Measurements from ENCODE around the gene HOXA3. TPM values are rescaled to one million over a fixed set of nuclear protein-coding genes. Genes with fewer than 3 reads are reported as not detected.

HOXA3 gene
- total RNA-seq, 4 donors from 2014 or later = 10.2 to 16.6 (median 13.8) TPM

- no peak for DNase-seq (ENCODE audit: extremely low spot score)
- 22% methylated on average over 29 of the region's 29 CpGs for WGBS
- intact Hi-C loops (cut with DNase I) = loop anchor here (10.0 kb wide), 2 partner anchors 831 to 901 kb away; no protein-coding TSS in a partner anchor
- Histone ChIP-seq H3K27ac (replicated peaks in 1 of 4) (no peak overlapping the region), H3K36me3 (no peaks in the 10 kb centered on the region), H3K4me3 (peak overlapping the region in 3 of 4 donors; percentile 33 to 49 (median 40)), H3K27me3 (peaks cover under 1 to 100% (median 92%) of the 10 kb centered on the region in 4 donors), H3K4me1 (peaks cover 20 to 37% (median 34%) of the 10 kb centered on the region in 4 donors), H3K9me3 (no peaks in the 10 kb centered on the region)
- TF ChIP-seq EP300 (IDR thresholded peaks at IDR 0.05) (no peak), POLR2AphosphoS5 (IDR thresholded peaks at IDR 0.05) (no peak), CTCF (IDR thresholded peaks at IDR 0.05) (no peak), POLR2A (IDR thresholded peaks at IDR 0.05; ENCODE audit: low read depth) (no peak)
Measured at GRCh38 chr7:27193335-27194001, 41.1 kb upstream of the HOXA3 start.

GRCh38 chr7:27192546-27193334 lies 40.4 kb upstream of the HOXA3 start:
- TF ChIP-seq CTCF (IDR thresholded peaks at IDR 0.05) (no peak), EP300 (IDR thresholded peaks at IDR 0.05) (no peak), POLR2AphosphoS5 (IDR thresholded peaks at IDR 0.05) (no peak), POLR2A (IDR thresholded peaks at IDR 0.05; ENCODE audit: low read depth) (no peak)

GRCh38 chr7:27191833-27192545 lies 39.6 kb upstream of the HOXA3 start:
- intact Hi-C loops (cut with DNase I) = loop anchor here (10.0 kb wide), 2 partner anchors 833 to 903 kb away; no protein-coding TSS in a partner anchor
- no peak for TF ChIP-seq POLR2AphosphoS5 (IDR thresholded peaks at IDR 0.05)
- no peak for TF ChIP-seq POLR2A (IDR thresholded peaks at IDR 0.05; ENCODE audit: low read depth)
- peak overlapping the region; percentile 31 to 49 (median 36) for H3K4me3 ChIP-seq
- H3K27ac ChIP-seq (replicated peaks in 1 of 4) = no peak overlapping the region
- no peaks in the 10 kb centered on the region for H3K9me3 ChIP-seq
- H3K4me1 ChIP-seq = peaks cover 26 to 45% (median 39%) of the 10 kb centered on the region in 4 donors
- no peak for DNase-seq (ENCODE audit: extremely low spot score)
- 21% methylated on average over 23 of the region's 42 CpGs for WGBS
- peaks cover 0 to 100% (median 93%) of the 10 kb centered on the region in 4 donors for H3K27me3 ChIP-seq
- no peaks in the 10 kb centered on the region for H3K36me3 ChIP-seq

More at GRCh38 chr7:27192546-27193334, 40.4 kb upstream of the HOXA3 start:
- Histone ChIP-seq H3K4me3 (peak overlapping the region; percentile 31 to 49 (median 36)), H3K36me3 (no peaks in the 10 kb centered on the region), H3K9me3 (no peaks in the 10 kb centered on the region), H3K27ac (replicated peaks in 1 of 4) (no peak overlapping the region), H3K27me3 (peaks cover 0 to 100% (median 92%) of the 10 kb centered on the region in 4 donors), H3K4me1 (peaks cover 26 to 40% (median 37%) of the 10 kb centered on the region in 4 donors)
- DNase-seq (ENCODE audit: extremely low spot score) = no peak
- intact Hi-C loops (cut with DNase I) = loop anchor here (10.0 kb wide), 2 partner anchors 832 to 902 kb away; no protein-coding TSS in a partner anchor
- WGBS = under 1% methylated on average over 27 of the region's 78 CpGs

- H3K36me3 ChIP-seq = no peaks in the 10 kb centered on the region
- intact Hi-C loops (cut with DNase I) = loop anchor here (10.0 kb wide), 2 partner anchors 834 to 904 kb away; no protein-coding TSS in a partner anchor
- TF ChIP-seq CTCF (IDR thresholded peaks at IDR 0.05) (no peak), EP300 (IDR thresholded peaks at IDR 0.05) (no peak), POLR2A (IDR thresholded peaks at IDR 0.05; ENCODE audit: low read depth) (no peak), POLR2AphosphoS5 (IDR thresholded peaks at IDR 0.05) (no peak)
- H3K27ac ChIP-seq (replicated peaks in 1 of 4) = no peak overlapping the region
- 40% methylated on average over 15 of the region's 15 CpGs for WGBS
- DNase-seq (ENCODE audit: extremely low spot score) = no peak
- peaks cover 1 to 100% (median 93%) of the 10 kb centered on the region in 4 donors for H3K27me3 ChIP-seq
- H3K4me3 ChIP-seq = no peak overlapping the region
- no peaks in the 10 kb centered on the region for H3K9me3 ChIP-seq
- peaks cover 26 to 48% (median 37%) of the 10 kb centered on the region in 4 donors for H3K4me1 ChIP-seq
Measured at GRCh38 chr7:27191161-27191731, 38.9 kb upstream of the HOXA3 start.

All from esophagus muscularis mucosa (tissue), 4 donors.